HG02840 (cell line): ENCODE results near the gene MYBL2.
"Not testable (repeated sequence)": the region's sequence is repeated elsewhere in the genome, so short reads cannot be mapped to it uniquely, and the experiment has no call there.

Experiments used
- ATAC-seq: cut with Tn5 transposase; IDR thresholded peaks from one replicate; pipeline ENCODE4 v1.9.1; 2021; ENCODE audit warnings: mild to moderate bottlenecking, moderate library complexity, moderate number of reproducible peaks; ENCODE audit not compliant: unreplicated experiment, low FRiP score

MYBL2 gene

GRCh38 chr20:43748274-43748673 is 81.4 kb downstream of the MYBL2 start:
- ATAC-seq = no peak

GRCh38 chr20:43749734-43750294 is 82.9 kb downstream of the MYBL2 start:
- ATAC-seq = no peak

GRCh38 chr20:43750774-43751166 is 83.9 kb downstream of the MYBL2 start:
- no peak for ATAC-seq

- peak; percentile 78 for ATAC-seq
Observed at GRCh38 chr20:43751167-43752050, 84.5 kb downstream of the MYBL2 start.

DNA sequence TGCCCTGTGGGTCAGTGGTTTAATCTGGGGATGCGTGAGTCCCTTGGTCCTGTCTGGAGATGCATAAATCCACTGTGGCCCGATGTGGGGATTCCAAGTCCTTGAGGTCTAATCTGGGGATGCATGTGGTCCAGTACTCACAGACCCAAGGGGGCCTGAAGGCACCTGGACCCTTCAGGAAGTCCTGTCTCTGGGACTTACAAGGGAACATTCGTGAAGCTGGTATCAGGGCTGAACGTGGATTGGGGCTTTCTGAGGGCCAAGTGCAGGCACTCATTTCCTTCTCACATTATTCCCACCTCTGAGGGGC is 85.1 kb downstream of the MYBL2 start:
- no peak for ATAC-seq

DNA sequence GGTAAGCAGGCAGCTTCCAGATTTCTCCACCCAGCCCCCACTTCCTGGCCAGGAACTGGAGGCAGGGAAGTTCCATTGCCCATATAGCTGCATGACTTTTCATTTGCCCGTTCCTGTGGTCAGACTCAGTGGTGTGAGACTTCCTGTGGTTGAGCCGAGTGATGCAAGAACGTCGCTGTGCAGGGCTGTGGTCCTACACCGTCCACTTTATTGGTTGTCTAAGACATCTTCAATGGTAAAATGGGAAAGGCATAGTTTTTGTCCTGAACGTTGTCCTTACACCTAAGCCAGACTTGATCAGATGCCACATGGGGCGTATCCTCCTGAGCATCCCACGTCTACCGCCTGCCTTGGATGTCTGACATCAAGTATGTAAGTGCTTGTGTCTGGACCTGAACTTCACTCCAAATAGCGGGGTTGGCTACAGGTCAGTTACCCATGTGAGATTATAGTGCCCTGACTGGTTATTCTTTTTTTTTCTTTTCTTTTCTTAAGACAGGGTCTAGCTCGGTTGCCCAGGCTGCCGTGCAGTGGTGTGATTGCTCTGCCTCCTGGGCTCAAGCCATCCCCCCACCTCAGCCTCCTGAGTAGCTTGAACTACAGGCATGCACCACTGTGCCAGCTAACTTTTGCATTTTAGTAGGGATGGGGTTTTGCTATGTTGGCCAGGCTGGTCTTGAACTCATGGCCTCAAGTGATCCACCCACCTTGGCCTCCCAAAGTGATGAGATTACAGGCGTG is 85.8 kb downstream of the MYBL2 start:
- peak; percentile 45 for ATAC-seq

GRCh38 chr20:43755390-43755789 is 88.5 kb downstream of the MYBL2 start:
- ATAC-seq = no peak

GRCh38 chr20:43755851-43756250 is 88.9 kb downstream of the MYBL2 start:
- ATAC-seq = no peak

DNA sequence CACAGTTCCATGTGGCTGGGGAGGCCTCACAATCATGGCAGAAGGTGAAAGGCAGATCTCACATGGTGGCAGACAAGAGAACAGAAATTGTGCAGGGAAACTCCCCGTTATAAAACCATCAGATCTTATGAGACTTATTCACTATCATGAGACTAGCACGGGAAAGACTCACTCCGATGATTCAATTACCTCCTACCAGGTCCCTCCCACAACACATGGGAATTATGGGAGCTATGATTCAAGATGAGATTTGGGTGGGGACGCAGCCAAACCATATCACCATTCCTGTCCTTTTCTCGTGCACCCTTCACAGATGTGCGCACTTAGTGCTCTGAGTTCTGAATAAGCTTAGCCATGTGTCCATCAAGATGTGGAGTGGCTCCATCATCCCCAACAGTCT is 91.0 kb downstream of the MYBL2 start:
- not testable (repeated sequence) for ATAC-seq

GRCh38 chr20:43761386-43762340 is 94.7 kb downstream of the MYBL2 start:
- ATAC-seq = no peak

DNA sequence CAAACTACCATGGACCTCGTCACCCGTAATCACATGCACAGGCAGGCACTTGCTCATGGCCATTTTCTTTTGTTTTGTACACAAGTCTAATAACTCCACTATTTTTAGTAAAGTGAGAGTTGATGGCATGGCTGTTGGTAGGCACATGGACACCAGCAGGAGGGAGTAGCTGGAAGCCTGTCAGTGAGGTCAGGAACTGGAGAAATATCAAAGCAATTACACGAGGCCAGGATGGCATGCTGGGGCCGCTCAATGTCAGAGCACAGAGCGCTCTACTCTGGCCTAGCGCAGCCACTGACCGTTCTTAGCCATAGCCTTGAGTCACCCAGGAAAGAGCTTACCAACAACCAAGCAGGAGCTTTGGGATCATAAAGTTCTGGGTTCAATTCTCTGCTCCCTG is 96.0 kb downstream of the MYBL2 start:
- ATAC-seq = no peak

DNA sequence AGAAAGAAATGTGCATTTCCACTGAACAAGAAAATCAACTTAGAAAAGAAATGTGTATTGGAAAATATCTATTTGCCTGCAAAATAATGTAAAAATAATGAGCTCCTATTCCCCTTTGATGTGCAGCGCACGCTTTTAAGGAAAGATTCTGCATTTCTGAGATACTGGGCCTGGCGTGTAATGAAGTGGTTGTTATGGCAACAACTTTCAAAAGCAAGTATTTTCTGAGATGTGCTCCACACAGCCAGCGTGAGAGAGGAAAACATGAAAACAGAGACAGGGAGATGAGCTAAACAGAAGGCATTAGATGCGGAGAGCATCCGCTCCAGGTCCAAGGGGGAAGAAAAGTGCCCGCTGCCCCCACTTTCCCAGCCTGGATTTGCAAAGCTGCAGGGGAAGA is 99.0 kb downstream of the MYBL2 start:
- ATAC-seq = no peak
